ENCODE results near the gene ZFAND3. TPM values are rescaled to one million over a fixed set of nuclear protein-coding genes. Genes with fewer than 3 reads are reported as not detected.

ZFAND3 gene
- total and polyA plus RNA-seq, 10 of the 15 experiments (the other 5 are each of a cell fraction or from before 2014, with no cell fraction given), result 0.90 to 34.4 (median 16.3) TPM

- in situ Hi-C loops (cut with MboI), result no loop called here
- no peak for TF ChIP-seq NFXL1 (IDR thresholded peaks at IDR 0.05; ENCODE audit: borderline replicate concordance)
- no peak for TF ChIP-seq SUZ12 (IDR thresholded peaks at IDR 0.05; ENCODE audit: unreplicated experiment)
- TF ChIP-seq E4F1 (IDR thresholded peaks at IDR 0.05; ENCODE audit: borderline replicate concordance, partially characterized antibody), result no peak
- no peak for TF ChIP-seq SIN3A (IDR thresholded peaks at IDR 0.05; ENCODE audit: low read depth, low read length)
- no peak for TF ChIP-seq RCOR1 (conservative IDR thresholded peaks at IDR 0.05; ENCODE audit: low read depth, low read length)
- no peak for TF ChIP-seq HDAC2 (IDR thresholded peaks at IDR 0.05)
- no peak for TF ChIP-seq IRF5 (IDR thresholded peaks at IDR 0.05; ENCODE audit: borderline replicate concordance)
- TF ChIP-seq ETV6 (conservative IDR thresholded peaks at IDR 0.05 in 1 of 2, IDR thresholded peaks at IDR 0.05 in 1 of 2; ENCODE audit: borderline replicate concordance in 1 of 2, low read depth in 1 of 2), result no peak
- no peak for TF ChIP-seq LARP7 (IDR thresholded peaks at IDR 0.05)
- TF ChIP-seq SMAD1 (IDR thresholded peaks at IDR 0.05; ENCODE audit: low read depth, partially characterized antibody), result no peak
- TF ChIP-seq, protein P1, sequence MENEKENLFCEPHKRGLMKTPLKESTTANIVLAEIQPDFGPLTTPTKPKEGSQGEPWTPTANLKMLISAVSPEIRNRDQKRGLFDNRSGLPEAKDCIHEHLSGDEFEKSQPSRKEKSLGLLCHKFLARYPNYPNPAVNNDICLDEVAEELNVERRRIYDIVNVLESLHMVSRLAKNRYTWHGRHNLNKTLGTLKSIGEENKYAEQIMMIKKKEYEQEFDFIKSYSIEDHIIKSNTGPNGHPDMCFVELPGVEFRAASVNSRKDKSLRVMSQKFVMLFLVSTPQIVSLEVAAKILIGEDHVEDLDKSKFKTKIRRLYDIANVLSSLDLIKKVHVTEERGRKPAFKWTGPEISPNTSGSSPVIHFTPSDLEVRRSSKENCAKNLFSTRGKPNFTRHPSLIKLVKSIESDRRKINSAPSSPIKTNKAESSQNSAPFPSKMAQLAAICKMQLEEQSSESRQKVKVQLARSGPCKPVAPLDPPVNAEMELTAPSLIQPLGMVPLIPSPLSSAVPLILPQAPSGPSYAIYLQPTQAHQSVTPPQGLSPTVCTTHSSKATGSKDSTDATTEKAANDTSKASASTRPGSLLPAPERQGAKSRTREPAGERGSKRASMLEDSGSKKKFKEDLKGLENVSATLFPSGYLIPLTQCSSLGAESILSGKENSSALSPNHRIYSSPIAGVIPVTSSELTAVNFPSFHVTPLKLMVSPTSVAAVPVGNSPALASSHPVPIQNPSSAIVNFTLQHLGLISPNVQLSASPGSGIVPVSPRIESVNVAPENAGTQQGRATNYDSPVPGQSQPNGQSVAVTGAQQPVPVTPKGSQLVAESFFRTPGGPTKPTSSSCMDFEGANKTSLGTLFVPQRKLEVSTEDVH (IDR thresholded peaks at IDR 0.05; ENCODE audit: low read depth, partially characterized antibody), result no peak
- no peak for TF ChIP-seq PAX5 (IDR thresholded peaks at IDR 0.05; ENCODE audit: borderline replicate concordance, low read depth, low read length)
- no peak for TF ChIP-seq TAF1 (IDR thresholded peaks at IDR 0.05; ENCODE audit: borderline replicate concordance, low read depth, low read length)
- FAIRE-seq, result no peak
- DNase-seq (ENCODE audit: low read depth, low spot score), result no peak
- H3K27ac ChIP-seq (ENCODE audit: control insufficient read depth, insufficient read depth), result no peak overlapping the region
- BruUV-seq (replicated peaks), result no TSS peak
- H3K9me3 ChIP-seq (replicated peaks; ENCODE audit: control insufficient read depth, insufficient read depth, low read length), result no peaks in the 10 kb centered on the region
- no peak overlapping the region for H3K4me2 ChIP-seq (ENCODE audit: control insufficient read depth, insufficient read depth)
- H3K4me3 ChIP-seq, result no peak overlapping the region
- SMC1A ChIA-PET (ENCODE audit: uncharacterized antibody, unreplicated experiment), result interaction anchor here (0.5 kb wide), 1 partner anchor 44 kb away, joined by 3 read pairs; no protein-coding TSS in a partner anchor
- RAD21 ChIA-PET (ENCODE audit: unreplicated experiment), result no interaction called here
- H2AFZ ChIP-seq (ENCODE audit: control insufficient read depth, low read depth, low read length), result no peak overlapping the region
- CTCF ChIA-PET, result no interaction called here
- no peaks in the 10 kb centered on the region for H3K79me2 ChIP-seq (ENCODE audit: control insufficient read depth, insufficient read depth, low read length)
- POLR2A ChIA-PET, result no interaction called here
- H3K9ac ChIP-seq (ENCODE audit: control insufficient read depth, insufficient read depth, low read length), result no peak overlapping the region
- no peak for ATAC-seq
- intact Hi-C loops (cut with micrococcal nuclease; ENCODE audit: unreplicated experiment), result no loop called here
- H4K20me1 ChIP-seq (ENCODE audit: control insufficient read depth, insufficient read depth), result 0 out of 2 replicates have a peak, but pooled peaks cover 2% of the 10 kb centered on the region
- H3K36me3 ChIP-seq (ENCODE audit: control insufficient read depth in 2 of 2, insufficient read depth in 2 of 2, low read length in 1 of 2), result peaks cover 0 to 10% of the 10 kb centered on the region in 2 experiments; a peak in 2 of 4 replicates
- H3K27me3 ChIP-seq (replicated peaks in 1 of 2; ENCODE audit: control insufficient read depth in 2 of 2, insufficient read depth in 2 of 2, low read length in 1 of 2), result no peaks in the 10 kb centered on the region
- 0 out of 2 replicates have a peak, but pooled peaks cover 4% of the 10 kb centered on the region for H3K4me1 ChIP-seq (ENCODE audit: control insufficient read depth, insufficient read depth, low read length)
- 82% methylated on average over 8 of the region's 8 CpGs for WGBS (ENCODE audit: insufficient coverage, insufficient replicate concordance, low lambda C conversion rate, missing lambda C conversion rate)
These were observed 326.6 kb downstream of the ZFAND3 start for GRCh38 chr6:38146021-38146733.
